Esophagus muscularis mucosa (tissue), 4 donors: ENCODE data around the gene HERPUD1. TPM values are rescaled to one million over a fixed set of nuclear protein-coding genes. Genes with fewer than 3 reads are reported as not detected.
A peak's percentile ranks its signal among the peaks of the same experiment; 100 is the strongest.

Experiments used
- DNase-seq: peaks from one replicate; pipeline ENCODE4 v3.0.0-alpha.2; 2017; ENCODE audit errors: extremely low spot score
- H3K27ac ChIP-seq, 4 donors: fragments of 200-600 bp; sonication (generic); replicated peaks in 1 of 4; 1 replicate in 3 of 4; 2 replicates in 1 of 4; pipeline ENCODE4 v1.5.1; 2016 to 2019; ENCODE audit warnings: mild to moderate bottlenecking in 1 of 4
- H3K27me3 ChIP-seq, 4 donors: fragments of 200-600 bp; sonication (generic); one replicate each; pipeline versions ENCODE4 v1.5.1 to v1.6.0; 2016 to 2019
- H3K36me3 ChIP-seq, 4 donors: fragments of 200-600 bp; sonication (generic); one replicate each; pipeline ENCODE4 v1.5.1; 2016 to 2019
- H3K4me1 ChIP-seq, 4 donors: fragments of 200-600 bp; sonication (generic); one replicate each; pipeline ENCODE4 v1.5.1; 2016 to 2019
- H3K4me3 ChIP-seq, 4 donors: fragments of 200-600 bp; sonication (generic); 1 replicate in 2 of 4; 2 replicates in 2 of 4; pipeline ENCODE4 v1.5.1; 2016 to 2019; ENCODE audit warnings: mild to moderate bottlenecking in 4 of 4, moderate library complexity in 1 of 4
- H3K9me3 ChIP-seq, 4 donors: fragments of 200-600 bp; sonication (generic); 1 replicate in 3 of 4; 2 replicates in 1 of 4; pipeline ENCODE4 v1.5.1; 2016 to 2019
- CTCF ChIP-seq, 3 experiments: fragments of 200-600 bp in 2 of 3; fragments of 450-650 bp in 1 of 3; sonication (generic) in 2 of 3; IDR thresholded peaks; one replicate each; pipeline ENCODE4 v1.5.1; 2017 to 2019; ENCODE audit warnings: antibody characterized with exemption in 3 of 3, mild to moderate bottlenecking in 2 of 3, moderate library complexity in 1 of 3
- EP300 ChIP-seq: sonication (generic); formaldehyde crosslinking; IDR thresholded peaks from one replicate; pipeline ENCODE4 v1.6.1; 2017; ENCODE audit warnings: antibody characterized with exemption
- POLR2A ChIP-seq: fragments of 450-650 bp; IDR thresholded peaks from one replicate; pipeline ENCODE4 v1.6.1; 2017; ENCODE audit warnings: antibody characterized with exemption, moderate library complexity, mild to moderate bottlenecking, low read depth
- POLR2AphosphoS5 ChIP-seq, 2 donors: sonication (generic); formaldehyde crosslinking; IDR thresholded peaks; one replicate each; pipeline ENCODE4 v1.6.1; 2017; ENCODE audit warnings: antibody characterized with exemption in 2 of 2
- WGBS: methylation state at CpG from one replicate; pipeline ENCODE4 v1.1.5; 2018; 5-methylcytosine and 5-hydroxymethylcytosine counted together
- intact Hi-C: fragments of 100-400 bp; cut with DNase I; formaldehyde crosslinking; loops from one replicate; pipeline ENCODE4 v1.15.1; 2023
- total RNA-seq, 4 donors: library from RNA; depleted of rRNA; stranded (reverse); fragments of >200 nt; gene quantifications; one replicate each; pipeline versions ENCODE4 v1.1.0 to v1.2.1, GENCODE V29; 2016

The HERPUD1 gene
- total RNA-seq, 4 donors from 2014 or later, result 64.0 to 99.7 (median 71.5) TPM

GRCh38 chr16:56961386-56961785 lies 29.4 kb downstream of the HERPUD1 start:
- intact Hi-C loops, result no loop called here
- no peak for DNase-seq
- peaks cover 27 to 45% (median 34%) of the 10 kb centered on the region in 4 donors for H3K4me1 ChIP-seq
- H3K27ac ChIP-seq, result no peak overlapping the region
- H3K9me3 ChIP-seq, result no peaks in the 10 kb centered on the region
- 72% methylated on average over 3 of the region's 3 CpGs for WGBS
- TF ChIP-seq CTCF (IDR thresholded peaks at IDR 0.05), result no peak
- TF ChIP-seq POLR2AphosphoS5 (IDR thresholded peaks at IDR 0.05), result no peak
- no peak for TF ChIP-seq EP300
- TF ChIP-seq POLR2A, result no peak
- no peak overlapping the region for H3K4me3 ChIP-seq
- H3K36me3 ChIP-seq, result no peaks in the 10 kb centered on the region
- no peaks in the 10 kb centered on the region for H3K27me3 ChIP-seq

GRCh38 chr16:56961851-56962281 lies 29.9 kb downstream of the HERPUD1 start, which contains the start of gene CETP:
CETP (plus strand) TSS chr16:56961950; CDS start chr16:56961980, 30 bp downstream.
- TF ChIP-seq CTCF (IDR thresholded peaks at IDR 0.05) (no peak), EP300 (no peak), POLR2A (no peak), POLR2AphosphoS5 (IDR thresholded peaks at IDR 0.05) (no peak)
- Histone ChIP-seq H3K27ac (no peak within 1 kb of the TSS), H3K36me3 (no peaks in the 10 kb centered on the region), H3K4me1 (peaks cover 28 to 45% (median 35%) of the 10 kb centered on the region in 4 donors), H3K27me3 (no peaks in the 10 kb centered on the region), H3K9me3 (no peaks in the 10 kb centered on the region), H3K4me3 (no peak within 1 kb of the TSS)
- WGBS, result 75% methylated on average over 7 of the region's 12 CpGs
- no peak for DNase-seq
- intact Hi-C loops, result no loop called here

- Histone ChIP-seq H3K4me3 (no peak overlapping the region), H3K4me1 (peaks cover 28 to 45% (median 35%) of the 10 kb centered on the region in 4 donors), H3K9me3 (no peaks in the 10 kb centered on the region), H3K36me3 (no peaks in the 10 kb centered on the region), H3K27ac (no peak overlapping the region), H3K27me3 (no peaks in the 10 kb centered on the region)
- 52% methylated on average over 30 of the region's 30 CpGs for WGBS
- peak; percentile 8 to 41 for TF ChIP-seq POLR2AphosphoS5 (IDR thresholded peaks at IDR 0.05)
- no peak for TF ChIP-seq EP300
- peak; percentile 54 to 78 (median 57) for TF ChIP-seq CTCF (IDR thresholded peaks at IDR 0.05)
- TF ChIP-seq POLR2A, result no peak
- intact Hi-C loops, result no loop called here
- DNase-seq, result peak; percentile 95
Observed at GRCh38 chr16:56964243-56965148, 32.6 kb downstream of the HERPUD1 start.

- 82% methylated on average over 12 of the region's 12 CpGs for WGBS
- DNase-seq, result no peak
- Histone ChIP-seq H3K4me3 (no peak overlapping the region), H3K27ac (peak overlapping the region in 1 of 4 donors; percentile 38), H3K4me1 (peaks cover 28 to 42% (median 34%) of the 10 kb centered on the region in 4 donors), H3K27me3 (no peaks in the 10 kb centered on the region), H3K36me3 (no peaks in the 10 kb centered on the region), H3K9me3 (no peaks in the 10 kb centered on the region)
- TF ChIP-seq EP300, result no peak
- TF ChIP-seq POLR2AphosphoS5 (IDR thresholded peaks at IDR 0.05), result no peak
- no peak for TF ChIP-seq POLR2A
- TF ChIP-seq CTCF (IDR thresholded peaks at IDR 0.05), result no peak
- intact Hi-C loops, result no loop called here
Observed at GRCh38 chr16:56965149-56966092, 33.5 kb downstream of the HERPUD1 start.
